Measurements from ENCODE around the gene ZP2.

Gene ZP2

GRCh38 chr16:21223787-21224186 is 12.4 kb upstream of the ZP2 start:
- ATAC-seq: no peak
- TF ChIP-seq PPARA (CRISPR knock-in tag; IDR thresholded peaks at IDR 0.05; ENCODE audit: borderline replicate concordance): no peak
- no peak for TF ChIP-seq TOX (CRISPR knock-in tag; IDR thresholded peaks at IDR 0.05; ENCODE audit: borderline replicate concordance)
- TF ChIP-seq PATZ1 (CRISPR knock-in tag; IDR thresholded peaks at IDR 0.05; ENCODE audit: borderline replicate concordance): no peak
- no peak for TF ChIP-seq ZFP3 (CRISPR knock-in tag; IDR thresholded peaks at IDR 0.05)
- TF ChIP-seq ZFP30 (CRISPR knock-in tag; IDR thresholded peaks at IDR 0.05): no peak
- no peak for TF ChIP-seq ZC3H10 (CRISPR knock-in tag; IDR thresholded peaks at IDR 0.05)

GRCh38 chr16:21222495-21223337 is 11.3 kb upstream of the ZP2 start:
- TF ChIP-seq TCF4 (CRISPR knock-in tag; IDR thresholded peaks at IDR 0.05; ENCODE audit: borderline replicate concordance) (no peak), ZFP30 (CRISPR knock-in tag; IDR thresholded peaks at IDR 0.05) (no peak), POU6F1 (CRISPR knock-in tag; IDR thresholded peaks at IDR 0.05; ENCODE audit: borderline replicate concordance, low read depth) (no peak)
- no peak for ATAC-seq

- no peak for TF ChIP-seq ZNF8 (CRISPR knock-in tag; IDR thresholded peaks at IDR 0.05)
- TF ChIP-seq BACH2 (CRISPR knock-in tag; IDR thresholded peaks at IDR 0.05; ENCODE audit: borderline replicate concordance): no peak
- TF ChIP-seq CREB5 (CRISPR knock-in tag; IDR thresholded peaks at IDR 0.05; ENCODE audit: low read depth): no peak
Observed at GRCh38 chr16:21219551-21219950, 8.2 kb upstream of the ZP2 start.

GRCh38 chr16:21218153-21218552 is 6.8 kb upstream of the ZP2 start:
- ATAC-seq: no peak
- TF ChIP-seq POU6F1 (CRISPR knock-in tag; IDR thresholded peaks at IDR 0.05; ENCODE audit: borderline replicate concordance, low read depth) (no peak), BACH2 (CRISPR knock-in tag; IDR thresholded peaks at IDR 0.05; ENCODE audit: borderline replicate concordance) (no peak), ZC3H10 (CRISPR knock-in tag; IDR thresholded peaks at IDR 0.05) (no peak), SNAI2 (CRISPR knock-in tag; IDR thresholded peaks at IDR 0.05) (no peak), ZNF70 (CRISPR knock-in tag; IDR thresholded peaks at IDR 0.05) (no peak)

More at GRCh38 chr16:21219551-21219950, 8.2 kb upstream of the ZP2 start:
- ATAC-seq: no peak

- ATAC-seq: no peak
- TF ChIP-seq ZNF565 (CRISPR knock-in tag; conservative IDR thresholded peaks at IDR 0.05; ENCODE audit: low read depth): no peak
Observed at GRCh38 chr16:21217121-21217520, 5.7 kb upstream of the ZP2 start.

GRCh38 chr16:21214086-21214485 is 2.7 kb upstream of the ZP2 start:
- ATAC-seq: no peak
- no peak for TF ChIP-seq ZC3H10 (CRISPR knock-in tag; IDR thresholded peaks at IDR 0.05)
